Measurements from ENCODE around the gene INPP4B.

INPP4B gene

GRCh38 chr4:142092941-142093340 is 753.2 kb downstream of the INPP4B start:
- Histone ChIP-seq H3K79me1 (ENCODE audit: low read length) (no peaks in the 10 kb centered on the region), H3K14ac (ENCODE audit: low read length) (no peak overlapping the region), H3K23ac (ENCODE audit: low read length) (no peak overlapping the region), H3K4me2 (ENCODE audit: low read length) (no peak overlapping the region), H3K36me3 (ENCODE audit: control insufficient read depth in 1 of 2, insufficient read depth in 2 of 2, low read length in 2 of 2) (no peaks in the 10 kb centered on the region), H2BK5ac (ENCODE audit: low read depth, low read length, poor library complexity) (no peak overlapping the region), H3K9me3 (ENCODE audit: insufficient read depth, low read depth, low read length) (no peaks in the 10 kb centered on the region), H4K91ac (ENCODE audit: low read depth, low read length) (no peak overlapping the region), H2AK5ac (ENCODE audit: low read length) (no peak overlapping the region), H3K4me3 (ENCODE audit: low read depth, low read length) (no peak overlapping the region), H4K12ac (ENCODE audit: low read depth, low read length) (no peak overlapping the region), H3K18ac (ENCODE audit: low read length) (no peak overlapping the region), H2BK120ac (ENCODE audit: insufficient read depth, low read length, poor library complexity) (no peak overlapping the region), H2BK12ac (ENCODE audit: low read length) (no peak overlapping the region), H4K8ac (ENCODE audit: low read depth, low read length) (no peak overlapping the region), H3K27me3 (ENCODE audit: insufficient read depth, low read length) (no peaks in the 10 kb centered on the region), H3K4me1 (ENCODE audit: control insufficient read depth in 1 of 2, insufficient read depth in 2 of 2, low read length in 2 of 2) (no peaks in the 10 kb centered on the region), H3K4ac (ENCODE audit: low read depth, low read length) (no peak overlapping the region), H2AFZ (ENCODE audit: insufficient read depth, low read length, poor library complexity) (no peak overlapping the region), H3K9ac (ENCODE audit: low read length) (no peak overlapping the region), H3K27ac (ENCODE audit: low read depth, low read length) (no peak overlapping the region), H3K79me2 (ENCODE audit: control insufficient read depth, insufficient read depth, low read length, poor library complexity) (no peaks in the 10 kb centered on the region)
- DNase-seq, result no peak
- WGBS (ENCODE audit: extremely low coverage, insufficient coverage, insufficient read length), result no CpG with 5 or more reads among the region's 1 CpG

DNA sequence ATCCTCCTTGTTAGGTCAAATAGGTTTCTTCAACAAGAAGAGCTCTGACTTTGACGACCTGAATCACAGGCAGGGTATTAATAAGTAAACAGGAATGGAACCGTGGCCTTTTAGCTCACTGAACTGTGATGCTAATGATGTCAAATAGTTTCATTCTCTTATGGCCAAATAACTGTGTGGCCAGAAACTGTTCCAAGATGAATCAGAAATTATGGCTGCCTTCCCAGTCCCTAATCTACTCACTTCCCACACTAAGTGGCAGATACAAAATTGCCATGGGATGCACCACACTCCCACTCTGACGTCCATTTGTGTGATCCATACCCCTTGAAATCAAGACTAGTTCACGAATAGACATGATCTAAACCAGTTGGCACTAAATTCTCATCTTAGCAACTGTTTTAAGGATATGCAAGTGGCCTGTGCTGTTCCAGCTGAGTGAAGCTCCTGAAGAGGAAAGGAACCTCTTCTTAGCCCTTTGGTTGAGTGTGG is 754.4 kb downstream of the INPP4B start:
- no peak overlapping the region for H2BK12ac ChIP-seq (ENCODE audit: low read length)
- WGBS (ENCODE audit: extremely low coverage, insufficient coverage, insufficient read length), result no CpG with 5 or more reads among the region's 4 CpGs

GRCh38 chr4:142091085-142091513 is 755.0 kb downstream of the INPP4B start:
- no peaks in the 10 kb centered on the region for H3K27me3 ChIP-seq (ENCODE audit: insufficient read depth, low read length)
- H2BK5ac ChIP-seq (ENCODE audit: low read depth, low read length, poor library complexity), result no peak overlapping the region
- H4K8ac ChIP-seq (ENCODE audit: low read depth, low read length), result no peak overlapping the region
- no peaks in the 10 kb centered on the region for H3K9me3 ChIP-seq (ENCODE audit: insufficient read depth, low read depth, low read length)
- no peak overlapping the region for H3K27ac ChIP-seq (ENCODE audit: low read depth, low read length)
- H3K79me2 ChIP-seq (ENCODE audit: control insufficient read depth, insufficient read depth, low read length, poor library complexity), result no peaks in the 10 kb centered on the region
- DNase-seq, result peak in 1 of 2 donors; percentile 33
- H3K14ac ChIP-seq (ENCODE audit: low read length), result no peak overlapping the region
- H3K79me1 ChIP-seq (ENCODE audit: low read length), result no peaks in the 10 kb centered on the region
- no peak overlapping the region for H4K12ac ChIP-seq (ENCODE audit: low read depth, low read length)
- H2BK120ac ChIP-seq (ENCODE audit: insufficient read depth, low read length, poor library complexity), result no peak overlapping the region
- H3K4me3 ChIP-seq (ENCODE audit: low read depth, low read length), result no peak overlapping the region
- no peak overlapping the region for H2BK12ac ChIP-seq (ENCODE audit: low read length)
- no peak overlapping the region for H2AFZ ChIP-seq (ENCODE audit: insufficient read depth, low read length, poor library complexity)
- no peak overlapping the region for H3K23ac ChIP-seq (ENCODE audit: low read length)
- H3K9ac ChIP-seq (ENCODE audit: low read length), result no peak overlapping the region
- no peaks in the 10 kb centered on the region for H3K4me1 ChIP-seq (ENCODE audit: control insufficient read depth in 1 of 2, insufficient read depth in 2 of 2, low read length in 2 of 2)
- no peaks in the 10 kb centered on the region for H3K36me3 ChIP-seq (ENCODE audit: control insufficient read depth in 1 of 2, insufficient read depth in 2 of 2, low read length in 2 of 2)
- no peak overlapping the region for H3K4ac ChIP-seq (ENCODE audit: low read depth, low read length)
- WGBS (ENCODE audit: extremely low coverage, insufficient coverage, insufficient read length), result no CpG with 5 or more reads among the region's 4 CpGs
- H3K4me2 ChIP-seq (ENCODE audit: low read length), result no peak overlapping the region
- H3K18ac ChIP-seq (ENCODE audit: low read length), result no peak overlapping the region
- no peak overlapping the region for H4K91ac ChIP-seq (ENCODE audit: low read depth, low read length)
- no peak overlapping the region for H2AK5ac ChIP-seq (ENCODE audit: low read length)

More for the DNA sequence above, 754.4 kb downstream of the INPP4B start:
- Histone ChIP-seq H3K4ac (ENCODE audit: low read depth, low read length) (no peak overlapping the region), H3K9me3 (ENCODE audit: insufficient read depth, low read depth, low read length) (no peaks in the 10 kb centered on the region), H4K12ac (ENCODE audit: low read depth, low read length) (no peak overlapping the region), H3K36me3 (ENCODE audit: control insufficient read depth in 1 of 2, insufficient read depth in 2 of 2, low read length in 2 of 2) (no peaks in the 10 kb centered on the region), H3K23ac (ENCODE audit: low read length) (no peak overlapping the region), H4K8ac (ENCODE audit: low read depth, low read length) (no peak overlapping the region), H3K9ac (ENCODE audit: low read length) (no peak overlapping the region), H2BK120ac (ENCODE audit: insufficient read depth, low read length, poor library complexity) (no peak overlapping the region), H3K4me1 (ENCODE audit: control insufficient read depth in 1 of 2, insufficient read depth in 2 of 2, low read length in 2 of 2) (no peaks in the 10 kb centered on the region), H3K79me2 (ENCODE audit: control insufficient read depth, insufficient read depth, low read length, poor library complexity) (no peaks in the 10 kb centered on the region), H4K91ac (ENCODE audit: low read depth, low read length) (no peak overlapping the region), H2AFZ (ENCODE audit: insufficient read depth, low read length, poor library complexity) (no peak overlapping the region), H2AK5ac (ENCODE audit: low read length) (no peak overlapping the region), H3K79me1 (ENCODE audit: low read length) (no peaks in the 10 kb centered on the region), H3K18ac (ENCODE audit: low read length) (no peak overlapping the region), H2BK5ac (ENCODE audit: low read depth, low read length, poor library complexity) (no peak overlapping the region), H3K14ac (ENCODE audit: low read length) (no peak overlapping the region), H3K4me2 (ENCODE audit: low read length) (no peak overlapping the region), H3K4me3 (ENCODE audit: low read depth, low read length) (no peak overlapping the region), H3K27me3 (ENCODE audit: insufficient read depth, low read length) (no peaks in the 10 kb centered on the region), H3K27ac (ENCODE audit: low read depth, low read length) (no peak overlapping the region)
- peak in 1 of 2 donors; percentile 2 for DNase-seq

- Histone ChIP-seq H4K8ac (ENCODE audit: low read depth, low read length) (no peak overlapping the region), H2AK5ac (ENCODE audit: low read length) (no peak overlapping the region), H3K18ac (ENCODE audit: low read length) (no peak overlapping the region), H3K4me3 (ENCODE audit: low read depth, low read length) (no peak overlapping the region), H4K12ac (ENCODE audit: low read depth, low read length) (no peak overlapping the region), H3K27ac (ENCODE audit: low read depth, low read length) (no peak overlapping the region), H2AFZ (ENCODE audit: insufficient read depth, low read length, poor library complexity) (no peak overlapping the region), H2BK12ac (ENCODE audit: low read length) (no peak overlapping the region), H3K9me3 (ENCODE audit: insufficient read depth, low read depth, low read length) (no peaks in the 10 kb centered on the region), H3K79me1 (ENCODE audit: low read length) (no peaks in the 10 kb centered on the region), H4K91ac (ENCODE audit: low read depth, low read length) (no peak overlapping the region), H2BK5ac (ENCODE audit: low read depth, low read length, poor library complexity) (no peak overlapping the region), H3K4ac (ENCODE audit: low read depth, low read length) (no peak overlapping the region), H3K36me3 (ENCODE audit: control insufficient read depth in 1 of 2, insufficient read depth in 2 of 2, low read length in 2 of 2) (no peaks in the 10 kb centered on the region), H3K14ac (ENCODE audit: low read length) (no peak overlapping the region), H3K79me2 (ENCODE audit: control insufficient read depth, insufficient read depth, low read length, poor library complexity) (no peaks in the 10 kb centered on the region), H3K9ac (ENCODE audit: low read length) (no peak overlapping the region), H3K4me2 (ENCODE audit: low read length) (no peak overlapping the region), H3K23ac (ENCODE audit: low read length) (no peak overlapping the region), H3K27me3 (ENCODE audit: insufficient read depth, low read length) (no peaks in the 10 kb centered on the region), H3K4me1 (ENCODE audit: control insufficient read depth in 1 of 2, insufficient read depth in 2 of 2, low read length in 2 of 2) (no peaks in the 10 kb centered on the region), H2BK120ac (ENCODE audit: insufficient read depth, low read length, poor library complexity) (no peak overlapping the region)
- no peak for DNase-seq
- no CpG with 5 or more reads among the region's 4 CpGs for WGBS (ENCODE audit: extremely low coverage, insufficient coverage, insufficient read length)
Measured at GRCh38 chr4:142088906-142089305, 757.2 kb downstream of the INPP4B start.
